GM18507 (cell line): ENCODE results near the gene DENND1A.

Source experiments
- DNase-seq: peaks from one replicate; pipeline ENCODE4 v3.0.0; 2011; ENCODE audit warnings: low read depth; ENCODE audit not compliant: insufficient read length; ENCODE audit errors: extremely low spot score
- FAIRE-seq: peaks from 2 replicates; lab custom pipeline; 2011; peaks lifted over from hg19 to GRCh38; lab: Jason Lieb, UNC

The DENND1A gene

DNA sequence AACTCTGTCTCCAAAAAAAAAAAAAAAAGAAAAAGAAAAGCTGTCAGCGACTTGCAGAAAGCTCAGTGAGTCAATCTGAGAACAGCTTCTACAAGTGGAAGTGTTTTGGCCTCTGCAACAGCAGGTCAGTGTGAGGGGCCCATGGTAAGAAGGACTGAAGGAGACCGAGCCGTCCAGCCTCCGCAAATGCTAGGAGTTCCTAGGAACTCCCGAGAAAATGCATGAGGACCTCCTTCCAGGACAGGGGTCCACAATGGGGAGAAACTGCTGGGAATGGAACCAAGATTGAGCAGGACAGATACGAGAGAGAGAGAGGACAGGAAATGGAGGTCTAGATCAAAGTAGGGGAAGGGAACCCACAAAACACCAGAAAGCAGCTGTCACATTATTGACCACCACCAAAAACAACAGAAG, 393.5 kb downstream of the DENND1A start:
- peak; percentile 14 for DNase-seq
- peak; percentile 50 for FAIRE-seq

- DNase-seq (no peak), FAIRE-seq (no peak)
Measured at GRCh38 chr9:123534336-123534735, 395.6 kb downstream of the DENND1A start.

DNA sequence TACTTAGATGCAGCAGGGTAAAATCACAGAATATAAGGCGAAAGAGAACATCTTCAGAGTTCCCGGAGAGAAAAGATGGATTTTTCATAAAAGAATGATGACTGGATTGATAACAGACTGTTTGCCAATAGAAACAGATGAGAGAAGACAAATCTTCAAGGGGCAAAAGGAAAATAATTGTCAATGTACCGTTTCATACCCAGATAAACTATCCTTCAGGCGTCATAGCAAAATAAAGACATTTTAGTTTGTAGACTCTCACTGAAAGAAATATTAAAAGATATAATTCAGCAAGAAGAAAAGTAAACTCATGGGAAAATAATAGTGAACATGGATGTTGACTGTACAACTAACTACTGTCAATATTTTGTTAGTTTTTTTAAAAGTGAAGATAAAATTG, 399.7 kb downstream of the DENND1A start:
- DNase-seq, result no peak
- FAIRE-seq, result no peak

DNA sequence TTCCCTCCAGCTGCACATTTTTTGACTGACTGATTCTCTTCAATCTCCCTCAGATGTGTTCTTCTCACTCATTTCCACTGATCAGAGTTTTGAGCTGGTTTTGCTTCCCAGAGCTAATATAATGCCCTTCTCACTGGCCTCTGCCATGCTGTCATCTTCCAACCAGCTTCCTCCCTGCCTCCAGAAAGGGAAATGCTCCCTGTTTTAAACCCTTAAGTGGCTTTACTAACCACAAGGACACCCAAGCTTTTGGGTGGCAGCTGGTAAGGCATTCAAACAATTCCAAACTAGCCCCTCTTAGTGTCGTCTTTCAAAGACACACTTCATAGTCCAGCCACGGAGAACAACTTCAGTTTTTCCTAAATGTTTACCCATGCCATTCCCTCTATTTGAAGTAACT, 401.4 kb downstream of the DENND1A start:
- DNase-seq, result no peak
- FAIRE-seq, result no peak

DNA sequence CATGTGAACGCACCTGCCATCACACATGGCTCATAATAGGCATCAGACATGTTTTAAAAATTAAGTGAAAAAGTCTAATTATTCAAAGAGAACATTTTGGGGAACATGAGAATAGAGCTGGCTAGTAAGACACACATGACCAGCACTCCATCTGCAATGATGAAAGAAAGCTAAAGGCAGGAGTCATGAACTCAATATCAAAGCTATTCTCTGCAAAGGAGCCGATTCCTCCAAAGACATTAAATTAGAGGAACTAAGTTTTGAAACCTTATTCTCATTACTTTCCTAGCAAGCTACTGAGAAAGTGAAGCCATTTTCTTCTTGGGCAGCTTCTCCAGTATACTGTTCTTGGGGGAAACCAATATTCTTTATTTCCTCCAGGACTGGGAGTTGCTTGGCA, 401.9 kb downstream of the DENND1A start:
- DNase-seq (no peak), FAIRE-seq (no peak)

DNA sequence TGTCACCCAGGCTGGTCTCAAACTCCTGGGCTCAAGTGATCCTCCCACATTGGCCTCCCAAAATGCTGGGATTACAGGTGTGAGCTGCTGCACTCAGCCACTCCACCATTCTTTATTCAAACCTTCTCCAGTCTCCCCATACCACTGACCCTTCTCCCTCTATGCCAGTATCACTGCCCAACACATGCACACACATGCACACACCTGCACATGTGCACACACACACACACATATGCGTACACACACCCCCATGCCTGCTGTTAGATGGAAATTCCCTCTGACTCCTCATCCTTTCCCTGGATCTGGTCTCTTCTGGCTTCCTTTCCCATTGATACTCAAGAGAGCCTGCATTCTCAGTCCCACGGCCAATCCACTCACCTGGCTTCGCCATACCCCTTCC, 404.0 kb downstream of the DENND1A start:
- FAIRE-seq, result no peak
- no peak for DNase-seq

DNA sequence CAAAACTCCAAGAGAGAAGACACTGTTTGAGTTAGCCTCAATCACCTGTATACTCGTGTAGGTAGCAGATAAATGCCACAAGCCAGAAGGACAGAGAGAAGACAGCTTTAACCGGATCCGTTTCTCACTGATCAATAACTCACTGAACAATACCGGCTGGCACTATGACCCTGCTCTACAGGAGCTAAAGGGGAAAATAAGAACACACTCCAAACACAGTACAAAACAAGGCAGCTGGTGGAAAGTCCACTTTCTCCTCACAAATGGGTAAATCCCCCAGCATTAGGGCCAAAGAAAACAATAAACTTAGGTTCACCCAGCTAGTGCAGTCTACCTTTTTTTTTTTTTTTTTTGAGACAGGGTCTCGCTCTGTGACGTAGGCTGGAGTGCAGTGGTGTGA, 404.5 kb downstream of the DENND1A start:
- FAIRE-seq (no peak), DNase-seq (no peak)

- FAIRE-seq, result no peak
- DNase-seq, result no peak
Measured at GRCh38 chr9:123524866-123525265, 405.1 kb downstream of the DENND1A start.

GRCh38 chr9:123523845-123524244, 406.1 kb downstream of the DENND1A start:
- DNase-seq (no peak), FAIRE-seq (no peak)

- DNase-seq, result no peak
Measured at GRCh38 chr9:123523001-123523400, 406.9 kb downstream of the DENND1A start.

DNA sequence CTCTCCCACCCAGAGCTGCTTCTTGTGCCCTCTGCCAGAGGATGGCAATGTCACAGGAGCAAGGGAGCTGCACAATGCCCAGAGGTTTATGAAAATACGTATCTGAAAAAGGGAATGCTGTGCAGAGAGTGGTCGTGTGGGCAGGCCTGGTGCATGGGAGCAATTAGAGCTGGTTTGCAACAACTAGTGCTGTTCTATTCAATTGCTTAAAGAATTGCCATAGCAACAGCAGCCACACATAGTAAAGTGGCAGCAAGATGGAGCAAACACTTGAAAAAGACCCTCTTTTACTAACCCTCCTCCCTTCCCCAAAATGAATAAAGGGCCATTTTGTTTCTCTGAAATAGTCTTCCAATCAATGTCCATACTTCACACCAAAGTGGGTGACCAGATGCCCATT, 407.7 kb downstream of the DENND1A start:
- no peak for FAIRE-seq
- DNase-seq, result no peak

More at GRCh38 chr9:123523001-123523400, 406.9 kb downstream of the DENND1A start:
- no peak for FAIRE-seq

DNA sequence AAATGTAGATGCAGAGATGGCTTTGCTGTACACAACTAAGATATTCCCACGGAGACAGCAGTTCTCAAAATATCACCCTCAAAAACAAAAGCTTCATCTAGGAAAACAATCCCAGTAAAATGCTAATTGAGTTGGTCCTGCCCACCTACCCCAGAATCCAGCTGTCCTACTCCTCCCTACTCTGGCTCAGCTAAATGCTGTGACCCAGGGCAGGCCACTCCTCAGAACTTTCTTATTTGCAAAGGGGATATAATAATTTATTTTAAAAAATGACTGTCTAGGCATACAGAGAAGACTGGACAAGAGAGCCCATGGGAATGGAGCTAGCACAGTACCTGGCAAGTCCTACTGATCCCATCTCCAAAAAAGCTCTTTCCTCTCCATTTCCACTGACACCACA, 411.6 kb downstream of the DENND1A start:
- FAIRE-seq, result no peak
- DNase-seq, result no peak

DNA sequence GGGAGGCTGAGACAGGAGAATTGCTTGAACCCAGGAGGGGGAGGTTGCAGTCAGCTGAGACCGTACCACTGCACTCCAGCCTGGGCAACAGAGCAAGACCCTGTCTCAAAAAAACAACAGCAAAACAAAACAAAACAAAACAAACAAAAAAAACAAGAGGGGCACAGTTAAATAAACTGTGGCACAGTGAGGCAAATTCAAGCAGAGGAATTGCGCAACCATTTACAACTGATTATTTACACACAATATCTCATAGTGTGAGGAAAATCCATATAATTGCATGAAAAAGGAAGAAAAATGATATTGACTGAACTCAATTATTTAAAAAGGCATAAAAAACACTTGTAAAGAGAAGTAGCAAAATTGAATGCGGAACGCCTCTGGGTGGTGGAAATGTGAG, 412.4 kb downstream of the DENND1A start:
- no peak for FAIRE-seq

DNA sequence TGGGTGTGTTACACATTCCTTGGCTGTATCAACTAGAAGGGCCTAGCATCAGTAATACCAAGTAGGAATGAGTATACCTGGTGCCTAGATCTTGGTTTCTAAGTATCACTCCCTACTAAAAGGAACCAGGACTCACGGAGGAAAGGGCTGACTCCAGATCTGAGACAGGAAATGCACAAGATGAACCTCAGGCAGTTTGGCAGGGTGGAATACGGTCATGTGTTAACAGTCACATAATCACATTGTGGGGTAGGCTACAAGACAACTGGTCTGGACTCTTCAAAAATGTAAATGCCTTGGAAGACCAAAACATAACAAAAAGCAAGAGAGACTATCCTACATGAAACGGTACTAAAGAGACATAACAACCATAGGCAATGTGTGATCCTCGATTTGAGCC, 415.2 kb downstream of the DENND1A start:
- no peak for FAIRE-seq
- DNase-seq, result no peak

More for the DNA sequence above, 412.4 kb downstream of the DENND1A start:
- DNase-seq, result no peak

- FAIRE-seq, result no peak
- DNase-seq, result no peak
Measured at GRCh38 chr9:123513554-123513953, 416.4 kb downstream of the DENND1A start.

DNA sequence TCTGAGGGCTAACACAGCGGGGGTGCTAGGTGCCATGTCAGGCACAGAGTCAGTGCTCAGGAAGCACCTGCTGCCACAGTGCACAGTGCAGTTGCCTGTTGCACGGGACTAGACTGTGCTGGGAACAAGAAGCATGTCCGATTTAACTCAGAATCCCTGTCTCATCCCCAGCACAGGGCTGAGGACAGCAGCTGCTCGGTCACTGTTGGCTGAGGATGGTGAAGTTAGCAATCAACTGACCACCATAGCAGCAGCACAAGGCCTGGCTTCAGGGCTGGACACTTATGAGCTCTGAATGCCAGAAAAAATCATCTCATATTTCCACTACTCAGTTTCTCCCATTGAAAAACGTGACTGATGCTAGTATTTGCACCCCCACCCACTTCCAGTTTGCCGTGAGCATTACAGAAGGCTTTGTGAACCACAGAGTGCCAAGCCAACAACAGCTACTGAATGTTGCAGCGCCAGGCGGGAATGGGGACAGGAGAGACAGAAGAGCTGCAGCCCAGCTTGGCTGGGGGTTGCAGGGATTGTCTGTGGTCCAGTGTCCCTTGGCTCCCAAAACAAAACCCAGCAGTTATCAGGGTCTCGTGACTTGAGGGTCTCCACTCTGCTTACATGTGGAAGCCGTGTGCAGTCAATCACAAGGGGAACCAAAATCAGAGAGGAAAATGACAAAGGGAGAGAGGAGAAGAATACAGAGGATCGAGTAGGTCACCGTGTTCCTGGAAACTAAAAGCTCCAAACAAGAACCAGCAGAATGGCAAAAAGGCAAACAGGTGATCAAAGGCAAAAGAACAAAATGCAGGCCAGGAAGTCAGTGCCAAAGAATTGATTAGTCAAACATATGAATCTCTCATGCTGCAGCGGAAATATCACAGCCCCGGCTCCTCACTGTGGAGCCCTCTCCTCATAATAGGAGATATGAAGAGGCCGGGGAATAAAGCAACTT, 418.3 kb downstream of the DENND1A start:
- FAIRE-seq (no peak), DNase-seq (no peak)

GRCh38 chr9:123509646-123510045, 420.3 kb downstream of the DENND1A start:
- DNase-seq (no peak), FAIRE-seq (no peak)

DNA sequence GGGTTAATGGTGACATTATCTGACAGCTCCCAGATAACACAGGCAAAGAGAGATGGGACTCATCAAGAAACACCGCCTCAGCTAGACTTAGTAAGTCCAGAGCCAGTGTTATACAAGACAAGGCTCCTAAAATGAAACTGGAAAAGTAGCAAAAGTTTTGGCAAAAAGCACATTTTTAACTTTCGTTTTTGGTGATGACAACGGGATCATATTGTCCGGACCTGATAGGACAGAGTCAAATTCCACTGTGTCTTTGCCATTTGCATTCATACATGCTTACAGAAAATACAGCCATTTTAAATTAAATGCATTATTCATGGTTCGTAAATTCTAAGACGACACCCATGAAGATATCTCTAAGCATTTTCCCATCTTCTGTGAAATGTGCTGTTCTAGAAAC, 421.9 kb downstream of the DENND1A start:
- FAIRE-seq (no peak), DNase-seq (no peak)

- FAIRE-seq (no peak), DNase-seq (no peak)
Measured at GRCh38 chr9:123505496-123505895, 424.4 kb downstream of the DENND1A start.

- DNase-seq, result no peak
- FAIRE-seq, result no peak
Measured at GRCh38 chr9:123500336-123500735, 429.6 kb downstream of the DENND1A start.

- DNase-seq (no peak), FAIRE-seq (no peak)
Measured at GRCh38 chr9:123497830-123498229, 432.1 kb downstream of the DENND1A start.
